ENCODE measurements around the gene GIT2. TPM values are rescaled to one million over a fixed set of nuclear protein-coding genes. Genes with fewer than 3 reads are reported as not detected.
"Not testable (repeated sequence)": the region's sequence is repeated elsewhere in the genome, so short reads cannot be mapped to it uniquely, and the experiment has no call there.

GIT2 gene
- total RNA-seq, 1 experiment from 2014 or later = 38.0 TPM

- no peak for DNase-seq
- Histone ChIP-seq H3K4me1 (no peaks in the 10 kb centered on the region), H3K9me3 (replicated peaks) (no peaks in the 10 kb centered on the region), H3K27ac (no peak overlapping the region), H3K36me3 (peaks cover 28% of the 10 kb centered on the region), H3K27me3 (no peaks in the 10 kb centered on the region), H3K4me3 (no peak overlapping the region)
Observed at GRCh38 chr12:110012137-110012536, 16.0 kb upstream of the GIT2 start.

DNA sequence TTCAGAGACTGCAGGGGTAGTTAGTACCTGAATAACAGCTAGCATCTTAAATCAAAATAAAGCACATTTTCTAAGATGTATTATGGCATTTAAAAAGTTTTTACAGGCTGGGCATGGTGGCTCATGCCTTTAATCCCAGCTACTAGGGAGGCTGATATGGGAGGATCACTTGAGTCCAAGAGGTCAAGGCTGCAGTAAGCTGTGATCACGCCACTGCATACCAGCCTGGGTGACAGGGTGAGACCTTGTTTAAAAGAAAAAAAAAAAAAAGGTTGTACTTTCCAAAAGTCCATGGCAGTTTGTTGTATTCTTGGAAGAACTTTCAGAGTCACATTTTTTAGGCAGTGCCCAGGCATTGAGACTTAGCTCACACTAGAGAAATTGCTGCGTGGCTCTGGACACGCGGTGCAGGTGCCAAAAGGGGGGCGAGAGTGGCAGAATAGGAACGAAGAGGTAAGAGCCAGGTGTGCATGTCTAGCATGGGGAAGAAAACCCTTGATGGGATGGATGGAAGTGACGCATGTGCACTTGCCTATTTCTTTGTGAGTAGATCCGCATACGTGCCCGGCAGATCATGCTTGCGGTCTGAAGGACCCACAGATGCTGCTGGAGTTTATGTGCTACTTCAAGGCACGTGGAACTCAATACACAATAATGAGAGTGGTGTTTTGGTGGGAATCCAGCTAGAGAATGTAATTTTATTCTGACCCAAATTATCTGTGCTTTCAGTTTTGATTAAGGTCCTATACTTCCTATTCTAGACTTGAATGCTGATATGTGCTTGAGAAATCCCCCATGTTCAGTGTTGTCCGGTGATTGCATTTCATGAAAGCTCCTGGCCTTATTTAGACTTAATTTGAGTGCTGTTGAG, 14.9 kb upstream of the GIT2 start:
- H3K36me3 ChIP-seq = peaks cover 20% of the 10 kb centered on the region; the same call in 1 of the 2 replicates
- H3K4me1 ChIP-seq = no peaks in the 10 kb centered on the region
- no peaks in the 10 kb centered on the region for H3K9me3 ChIP-seq (replicated peaks)
- no peak overlapping the region for H3K4me3 ChIP-seq
- H3K27ac ChIP-seq = no peak overlapping the region
- no peak for DNase-seq
- H3K27me3 ChIP-seq = no peaks in the 10 kb centered on the region

GRCh38 chr12:110008681-110009398, 12.7 kb upstream of the GIT2 start:
- not testable (repeated sequence) for DNase-seq; H3K9me3 ChIP-seq (replicated peaks); H3K27me3 ChIP-seq; H3K27ac ChIP-seq; H3K4me3 ChIP-seq; H3K4me1 ChIP-seq
- peaks cover 12% of the 10 kb centered on the region; the same call in 1 of the 2 replicates for H3K36me3 ChIP-seq

DNA sequence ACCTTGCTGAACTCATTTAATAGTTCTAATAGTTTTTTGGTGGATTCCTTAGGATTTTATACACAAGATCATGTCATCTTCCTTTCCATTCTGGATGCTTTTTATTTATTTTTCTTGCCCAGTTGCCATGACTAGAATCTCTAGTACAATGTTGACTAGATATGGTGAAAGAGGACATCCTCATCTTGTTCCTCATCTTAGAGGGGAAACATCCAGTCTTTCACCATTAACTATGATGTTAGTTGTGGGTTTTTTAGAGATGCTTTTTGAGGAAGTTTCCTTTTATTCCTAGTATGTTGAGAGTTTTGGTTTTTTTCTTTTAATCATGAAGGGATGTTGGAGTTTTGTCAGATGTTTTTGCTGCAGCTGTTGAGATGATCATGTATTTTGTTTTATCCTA, 11.7 kb upstream of the GIT2 start:
- Histone ChIP-seq H3K27ac (no peak overlapping the region), H3K36me3 (peaks cover 7% of the 10 kb centered on the region; the same call in 1 of the 2 replicates), H3K27me3 (no peaks in the 10 kb centered on the region), H3K4me3 (no peak overlapping the region), H3K4me1 (no peaks in the 10 kb centered on the region), H3K9me3 (replicated peaks) (no peaks in the 10 kb centered on the region)
- no peak for DNase-seq

DNA sequence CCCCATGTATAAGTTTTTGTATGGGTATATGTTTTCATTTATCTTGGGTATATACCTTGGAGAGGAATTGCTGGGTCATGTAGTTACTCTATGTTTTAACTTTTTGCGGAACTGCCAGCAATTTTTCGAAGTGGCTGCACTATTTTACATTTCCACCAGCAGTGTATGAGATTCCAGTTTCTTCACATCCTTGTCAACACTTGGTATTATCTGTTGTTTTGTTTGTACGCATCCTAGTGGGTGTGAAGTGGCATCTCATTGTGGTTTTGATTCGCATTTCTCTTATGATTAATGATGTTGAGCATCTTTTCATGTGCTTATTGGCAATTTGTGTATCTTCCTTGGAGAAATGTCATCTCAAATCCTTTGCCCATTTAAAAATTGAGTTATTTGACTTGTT, 9.9 kb upstream of the GIT2 start:
- H3K4me1 ChIP-seq = no peaks in the 10 kb centered on the region
- no peak overlapping the region for H3K27ac ChIP-seq
- no peak for DNase-seq
- peaks cover 5% of the 10 kb centered on the region; the same call in 1 of the 2 replicates for H3K36me3 ChIP-seq
- H3K27me3 ChIP-seq = no peaks in the 10 kb centered on the region
- H3K4me3 ChIP-seq = no peak overlapping the region
- no peaks in the 10 kb centered on the region for H3K9me3 ChIP-seq (replicated peaks)

- no peaks in the 10 kb centered on the region for H3K9me3 ChIP-seq (replicated peaks)
- H3K27ac ChIP-seq = no peak overlapping the region
- DNase-seq = no peak
- H3K36me3 ChIP-seq = peaks cover 5% of the 10 kb centered on the region; the same call in 1 of the 2 replicates
- no peak overlapping the region for H3K4me3 ChIP-seq
- no peaks in the 10 kb centered on the region for H3K4me1 ChIP-seq
- H3K27me3 ChIP-seq = no peaks in the 10 kb centered on the region
Observed at GRCh38 chr12:110005319-110005973, 9.3 kb upstream of the GIT2 start.

GRCh38 chr12:110004598-110004997, 8.4 kb upstream of the GIT2 start:
- Histone ChIP-seq H3K4me1 (no peaks in the 10 kb centered on the region), H3K27ac (no peak overlapping the region), H3K9me3 (replicated peaks) (no peaks in the 10 kb centered on the region), H3K36me3 (peaks cover 5% of the 10 kb centered on the region; the same call in 1 of the 2 replicates), H3K4me3 (no peak overlapping the region), H3K27me3 (no peaks in the 10 kb centered on the region)
- no peak for DNase-seq

DNA sequence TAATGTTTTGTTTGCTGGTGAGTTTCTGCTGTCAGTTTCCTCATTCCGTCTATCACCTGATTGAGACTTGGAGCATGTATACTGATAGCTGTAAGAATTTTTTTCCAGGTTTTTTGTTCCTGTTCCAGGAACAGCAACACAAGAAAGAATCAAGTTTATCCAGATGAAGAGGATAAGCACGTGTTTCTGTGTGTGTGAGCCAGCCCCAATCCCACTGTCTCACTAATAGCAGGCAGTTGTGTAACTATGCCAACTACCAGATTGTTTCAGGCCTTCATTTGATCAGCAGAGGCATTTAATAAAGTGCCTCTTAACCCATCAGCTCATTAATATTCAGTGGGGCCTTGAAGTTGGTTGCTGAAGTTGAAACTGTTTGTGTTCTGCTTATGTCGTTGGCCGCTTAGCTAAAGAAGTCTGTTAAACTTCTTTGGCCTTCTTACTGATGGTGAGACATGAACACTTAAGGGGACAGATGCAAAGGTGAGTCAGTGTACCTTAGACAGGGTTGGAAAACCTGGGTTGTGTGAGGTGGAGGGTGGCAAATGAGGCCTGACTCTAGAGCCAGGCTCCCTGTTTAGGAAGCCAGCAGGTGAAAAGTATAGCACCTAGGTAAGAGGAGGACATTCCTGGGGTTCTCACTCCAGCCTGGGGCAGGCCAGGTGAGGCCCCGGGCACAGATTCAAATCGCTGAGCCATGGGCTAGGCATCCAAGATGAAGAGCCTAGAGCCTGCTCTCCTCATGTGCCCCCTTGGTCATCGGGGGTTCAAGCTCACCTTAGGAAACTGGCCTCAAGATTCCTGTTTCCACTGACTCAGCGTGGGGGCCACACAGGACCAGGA, 6.7 kb upstream of the GIT2 start:
- Histone ChIP-seq H3K36me3 (peaks cover 2% of the 10 kb centered on the region; the same call in 1 of the 2 replicates), H3K9me3 (replicated peaks) (no peaks in the 10 kb centered on the region), H3K27ac (no peak overlapping the region), H3K4me1 (peaks cover 5% of the 10 kb centered on the region), H3K27me3 (no peaks in the 10 kb centered on the region), H3K4me3 (no peak overlapping the region)
- no peak for DNase-seq

- DNase-seq = no peak
- H3K27me3 ChIP-seq = no peaks in the 10 kb centered on the region
- no peak overlapping the region for H3K4me3 ChIP-seq
- peaks cover 2% of the 10 kb centered on the region; the same call in 1 of the 2 replicates for H3K36me3 ChIP-seq
- H3K4me1 ChIP-seq = peaks cover 16% of the 10 kb centered on the region
- no peak overlapping the region for H3K27ac ChIP-seq
- no peaks in the 10 kb centered on the region for H3K9me3 ChIP-seq (replicated peaks)
Observed at GRCh38 chr12:110001596-110001995, 5.4 kb upstream of the GIT2 start.

- peak overlapping the region; percentile 99; the same call in 1 of the 2 replicates for H3K27ac ChIP-seq
- peak in 1 of 2 experiments; percentile 13 for DNase-seq
Observed at GRCh38 chr12:109999983-110000505, 3.9 kb upstream of the GIT2 start.

GRCh38 chr12:109999649-109999971, 3.4 kb upstream of the GIT2 start:
- DNase-seq = no peak
- Histone ChIP-seq H3K9me3 (replicated peaks) (no peaks in the 10 kb centered on the region), H3K4me1 (peaks cover 18% of the 10 kb centered on the region), H3K27ac (peak overlapping the region; percentile 99; the same call in 1 of the 2 replicates), H3K36me3 (0 out of 2 replicates have a peak, but pooled peaks cover 2% of the 10 kb centered on the region), H3K27me3 (no peaks in the 10 kb centered on the region), H3K4me3 (peak overlapping the region; percentile 72)

More at GRCh38 chr12:109999983-110000505, 3.9 kb upstream of the GIT2 start:
- Histone ChIP-seq H3K9me3 (replicated peaks) (no peaks in the 10 kb centered on the region), H3K36me3 (0 out of 2 replicates have a peak, but pooled peaks cover 2% of the 10 kb centered on the region), H3K4me3 (peak overlapping the region; percentile 72), H3K4me1 (peaks cover 18% of the 10 kb centered on the region), H3K27me3 (no peaks in the 10 kb centered on the region)

GRCh38 chr12:109998904-109999648, 2.9 kb upstream of the GIT2 start, which contains the start of gene ANKRD13A:
Gene ANKRD13A, plus strand, starts transcription at chr12:109999430. Its CDS starts 259 bp downstream, at chr12:109999689.
- Histone ChIP-seq H3K9me3 (replicated peaks) (no peaks in the 10 kb centered on the region), H3K4me3 (peak within 1 kb of the TSS; percentile 72), H3K36me3 (0 out of 2 replicates have a peak, but pooled peaks cover 2% of the 10 kb centered on the region), H3K27ac (peak within 1 kb of the TSS; percentile 99), H3K4me1 (peaks cover 24% of the 10 kb centered on the region), H3K27me3 (no peaks in the 10 kb centered on the region)
- peak; percentile 92 to 95 for DNase-seq

GRCh38 chr12:109998241-109998903, 2.2 kb upstream of the GIT2 start:
- peak overlapping the region; percentile 99 for H3K27ac ChIP-seq
- H3K36me3 ChIP-seq = 0 out of 2 replicates have a peak, but pooled peaks cover 2% of the 10 kb centered on the region
- no peaks in the 10 kb centered on the region for H3K27me3 ChIP-seq
- peak overlapping the region; percentile 72 for H3K4me3 ChIP-seq
- peak; percentile 86 to 96 for DNase-seq
- H3K4me1 ChIP-seq = peaks cover 24% of the 10 kb centered on the region
- H3K9me3 ChIP-seq (replicated peaks) = no peaks in the 10 kb centered on the region

Measured in SJCRH30 (cell line).